ENCODE measurements around the gene ANKRD29.

DNA sequence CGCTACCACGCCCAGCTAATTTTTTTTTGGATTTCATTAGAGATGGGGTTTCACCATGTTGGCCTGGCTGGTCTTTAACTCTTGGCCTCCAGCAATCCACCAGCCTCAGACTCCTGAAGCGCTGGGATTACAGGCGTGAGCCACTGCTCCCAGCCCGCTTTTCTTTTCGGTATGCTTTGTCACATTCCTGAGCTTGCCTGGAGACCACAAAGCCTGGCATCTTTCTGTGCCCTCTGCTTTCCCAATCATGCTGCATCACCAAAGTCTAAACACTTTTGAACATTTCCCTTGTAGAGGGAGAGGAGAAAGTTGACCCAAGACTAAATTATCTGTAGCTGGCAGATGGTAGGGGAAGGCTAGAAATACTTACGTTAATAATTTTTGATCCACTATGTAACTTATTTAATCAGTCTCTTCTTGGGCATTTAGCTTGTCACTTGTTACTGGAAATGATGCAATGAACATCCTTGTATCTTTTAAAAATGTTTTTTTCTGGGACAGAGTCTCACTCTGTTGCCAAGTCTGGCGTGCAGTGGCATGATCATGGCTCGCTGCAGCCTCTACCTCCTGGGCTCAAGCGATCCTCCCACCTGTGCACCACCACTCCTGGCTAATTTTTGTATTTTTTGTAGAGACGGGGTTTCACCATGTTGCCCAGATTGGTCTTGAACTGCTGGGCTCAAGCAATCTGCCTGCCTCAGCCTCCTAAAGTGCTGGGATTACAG lies 73.7 kb downstream of the ANKRD29 start:
- TF ChIP-seq, protein P1, sequence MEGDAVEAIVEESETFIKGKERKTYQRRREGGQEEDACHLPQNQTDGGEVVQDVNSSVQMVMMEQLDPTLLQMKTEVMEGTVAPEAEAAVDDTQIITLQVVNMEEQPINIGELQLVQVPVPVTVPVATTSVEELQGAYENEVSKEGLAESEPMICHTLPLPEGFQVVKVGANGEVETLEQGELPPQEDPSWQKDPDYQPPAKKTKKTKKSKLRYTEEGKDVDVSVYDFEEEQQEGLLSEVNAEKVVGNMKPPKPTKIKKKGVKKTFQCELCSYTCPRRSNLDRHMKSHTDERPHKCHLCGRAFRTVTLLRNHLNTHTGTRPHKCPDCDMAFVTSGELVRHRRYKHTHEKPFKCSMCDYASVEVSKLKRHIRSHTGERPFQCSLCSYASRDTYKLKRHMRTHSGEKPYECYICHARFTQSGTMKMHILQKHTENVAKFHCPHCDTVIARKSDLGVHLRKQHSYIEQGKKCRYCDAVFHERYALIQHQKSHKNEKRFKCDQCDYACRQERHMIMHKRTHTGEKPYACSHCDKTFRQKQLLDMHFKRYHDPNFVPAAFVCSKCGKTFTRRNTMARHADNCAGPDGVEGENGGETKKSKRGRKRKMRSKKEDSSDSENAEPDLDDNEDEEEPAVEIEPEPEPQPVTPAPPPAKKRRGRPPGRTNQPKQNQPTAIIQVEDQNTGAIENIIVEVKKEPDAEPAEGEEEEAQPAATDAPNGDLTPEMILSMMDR (tag by site-specific recombination; IDR thresholded peaks at IDR 0.05), result no peak
- TF ChIP-seq FEZF1 (tag by site-specific recombination; IDR thresholded peaks at IDR 0.05) (no peak), PBX3 (CRISPR knock-in tag; IDR thresholded peaks at IDR 0.05) (no peak), ZNF24 (tag by site-specific recombination; IDR thresholded peaks at IDR 0.05) (no peak), ZNF169 (tag by site-specific recombination; IDR thresholded peaks at IDR 0.05) (no peak), SP7 (tag by site-specific recombination; IDR thresholded peaks at IDR 0.05) (no peak), ZXDB (tag by site-specific recombination; IDR thresholded peaks at IDR 0.05) (no peak), PATZ1 (tag by site-specific recombination; IDR thresholded peaks at IDR 0.05) (no peak), SP2 (tag by site-specific recombination; IDR thresholded peaks at IDR 0.05) (no peak), YY2 (tag by site-specific recombination; IDR thresholded peaks at IDR 0.05) (no peak)
- TF ChIP-seq, protein P2, sequence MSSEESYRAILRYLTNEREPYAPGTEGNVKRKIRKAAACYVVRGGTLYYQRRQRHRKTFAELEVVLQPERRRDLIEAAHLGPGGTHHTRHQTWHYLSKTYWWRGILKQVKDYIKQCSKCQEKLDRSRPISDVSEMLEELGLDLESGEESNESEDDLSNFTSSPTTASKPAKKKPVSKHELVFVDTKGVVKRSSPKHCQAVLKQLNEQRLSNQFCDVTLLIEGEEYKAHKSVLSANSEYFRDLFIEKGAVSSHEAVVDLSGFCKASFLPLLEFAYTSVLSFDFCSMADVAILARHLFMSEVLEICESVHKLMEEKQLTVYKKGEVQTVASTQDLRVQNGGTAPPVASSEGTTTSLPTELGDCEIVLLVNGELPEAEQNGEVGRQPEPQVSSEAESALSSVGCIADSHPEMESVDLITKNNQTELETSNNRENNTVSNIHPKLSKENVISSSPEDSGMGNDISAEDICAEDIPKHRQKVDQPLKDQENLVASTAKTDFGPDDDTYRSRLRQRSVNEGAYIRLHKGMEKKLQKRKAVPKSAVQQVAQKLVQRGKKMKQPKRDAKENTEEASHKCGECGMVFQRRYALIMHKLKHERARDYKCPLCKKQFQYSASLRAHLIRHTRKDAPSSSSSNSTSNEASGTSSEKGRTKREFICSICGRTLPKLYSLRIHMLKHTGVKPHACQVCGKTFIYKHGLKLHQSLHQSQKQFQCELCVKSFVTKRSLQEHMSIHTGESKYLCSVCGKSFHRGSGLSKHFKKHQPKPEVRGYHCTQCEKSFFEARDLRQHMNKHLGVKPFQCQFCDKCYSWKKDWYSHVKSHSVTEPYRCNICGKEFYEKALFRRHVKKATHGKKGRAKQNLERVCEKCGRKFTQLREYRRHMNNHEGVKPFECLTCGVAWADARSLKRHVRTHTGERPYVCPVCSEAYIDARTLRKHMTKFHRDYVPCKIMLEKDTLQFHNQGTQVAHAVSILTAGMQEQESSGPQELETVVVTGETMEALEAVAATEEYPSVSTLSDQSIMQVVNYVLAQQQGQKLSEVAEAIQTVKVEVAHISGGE (tag by site-specific recombination; conservative IDR thresholded peaks at IDR 0.05; ENCODE audit: low read depth), result no peak
- TF ChIP-seq, protein P3, sequence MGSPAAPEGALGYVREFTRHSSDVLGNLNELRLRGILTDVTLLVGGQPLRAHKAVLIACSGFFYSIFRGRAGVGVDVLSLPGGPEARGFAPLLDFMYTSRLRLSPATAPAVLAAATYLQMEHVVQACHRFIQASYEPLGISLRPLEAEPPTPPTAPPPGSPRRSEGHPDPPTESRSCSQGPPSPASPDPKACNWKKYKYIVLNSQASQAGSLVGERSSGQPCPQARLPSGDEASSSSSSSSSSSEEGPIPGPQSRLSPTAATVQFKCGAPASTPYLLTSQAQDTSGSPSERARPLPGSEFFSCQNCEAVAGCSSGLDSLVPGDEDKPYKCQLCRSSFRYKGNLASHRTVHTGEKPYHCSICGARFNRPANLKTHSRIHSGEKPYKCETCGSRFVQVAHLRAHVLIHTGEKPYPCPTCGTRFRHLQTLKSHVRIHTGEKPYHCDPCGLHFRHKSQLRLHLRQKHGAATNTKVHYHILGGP (tag by site-specific recombination; IDR thresholded peaks at IDR 0.05), result no peak
- TF ChIP-seq, protein P4, sequence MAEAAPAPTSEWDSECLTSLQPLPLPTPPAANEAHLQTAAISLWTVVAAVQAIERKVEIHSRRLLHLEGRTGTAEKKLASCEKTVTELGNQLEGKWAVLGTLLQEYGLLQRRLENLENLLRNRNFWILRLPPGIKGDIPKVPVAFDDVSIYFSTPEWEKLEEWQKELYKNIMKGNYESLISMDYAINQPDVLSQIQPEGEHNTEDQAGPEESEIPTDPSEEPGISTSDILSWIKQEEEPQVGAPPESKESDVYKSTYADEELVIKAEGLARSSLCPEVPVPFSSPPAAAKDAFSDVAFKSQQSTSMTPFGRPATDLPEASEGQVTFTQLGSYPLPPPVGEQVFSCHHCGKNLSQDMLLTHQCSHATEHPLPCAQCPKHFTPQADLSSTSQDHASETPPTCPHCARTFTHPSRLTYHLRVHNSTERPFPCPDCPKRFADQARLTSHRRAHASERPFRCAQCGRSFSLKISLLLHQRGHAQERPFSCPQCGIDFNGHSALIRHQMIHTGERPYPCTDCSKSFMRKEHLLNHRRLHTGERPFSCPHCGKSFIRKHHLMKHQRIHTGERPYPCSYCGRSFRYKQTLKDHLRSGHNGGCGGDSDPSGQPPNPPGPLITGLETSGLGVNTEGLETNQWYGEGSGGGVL (tag by site-specific recombination; IDR thresholded peaks at IDR 0.05), result no peak

Measured in HEK293 (cell line).